GM12891 (cell line): ENCODE data around the gene IRX2.

ENCODE experiments used
- POLR2A ChIP-seq: IDR thresholded peaks from 2 replicates; pipeline ENCODE4 v1.6.1; 2011; ENCODE audit warnings: low read depth, low read length, control low read depth
- POLR2AphosphoS5 ChIP-seq: IDR thresholded peaks from 2 replicates; pipeline ENCODE4 v1.6.1; 2011; ENCODE audit warnings: low read depth, low read length, control low read depth
- POU2F2 ChIP-seq: IDR thresholded peaks from 2 replicates; pipeline ENCODE4 v1.6.1; 2011; ENCODE audit warnings: low read depth, mild to moderate bottlenecking, control low read depth, low read length, moderate library complexity
- TAF1 ChIP-seq: IDR thresholded peaks from 2 replicates; pipeline ENCODE4 v1.6.1; 2011; ENCODE audit warnings: low read depth, low read length, control low read depth

GRCh38 chr5:2699686-2700085, 51.8 kb downstream of the IRX2 start:
- TF ChIP-seq TAF1 (no peak), POLR2A (no peak), POLR2AphosphoS5 (no peak), POU2F2 (no peak)
